WTC11 (cell line): ENCODE data around the gene FOXC1.

Experiments used
- CREM ChIP-seq: sonication (generic); formaldehyde crosslinking; IDR thresholded peaks from 2 replicates; pipeline ENCODE4 v1.8.1; 2022; ENCODE audit warnings: mild to moderate bottlenecking, missing genetic modification reagents, moderate library complexity
- CTCF ChIP-seq: fragments of 200-600 bp; IDR thresholded peaks from 2 replicates; pipeline ENCODE4 v1.8.0; 2022; ENCODE audit warnings: antibody characterized with exemption
- ZBTB21 ChIP-seq: sonication (generic); formaldehyde crosslinking; IDR thresholded peaks from 2 replicates; pipeline ENCODE4 v1.8.1; 2023; ENCODE audit warnings: mild to moderate bottlenecking, missing genetic modification reagents, borderline replicate concordance

- TF ChIP-seq CTCF = no peak
- no peak for TF ChIP-seq CREM (CRISPR knock-in tag)
- no peak for TF ChIP-seq ZBTB21 (CRISPR knock-in tag)
These were observed 35.9 kb downstream of the FOXC1 start for GRCh38 chr6:1645466-1646185.
